ENCODE data around the gene MDFI. TPM values are rescaled to one million over a fixed set of nuclear protein-coding genes. Genes with fewer than 3 reads are reported as not detected.

MDFI gene
- total RNA-seq, 1 experiment from 2014 or later: 86.2 TPM

DNA sequence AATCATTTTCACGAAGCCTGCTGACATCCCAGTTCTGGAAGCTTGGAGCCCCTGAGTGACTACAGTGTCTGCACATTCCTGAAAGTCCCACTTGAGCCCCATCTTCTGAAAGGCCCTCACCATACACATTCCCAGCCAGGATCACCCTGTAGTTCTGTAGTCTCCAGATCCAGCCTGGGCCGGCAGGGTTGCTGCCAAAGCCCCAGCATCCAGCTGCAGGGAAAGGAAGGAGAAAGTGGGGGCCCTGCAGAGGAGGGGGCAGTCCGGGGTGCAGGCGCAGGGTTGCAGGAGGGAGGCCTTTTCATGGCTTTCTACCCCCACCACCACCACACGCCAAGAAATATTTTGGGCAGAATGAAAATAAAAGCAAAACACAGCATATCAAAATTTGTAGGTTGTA lies 26.0 kb downstream of the MDFI start:
- CTCF ChIA-PET: interaction anchor here (1.5 to 2.7 kb wide), 2 partner anchors 18 to 19 kb away, joined by 4 to 9 read pairs; no protein-coding TSS in a partner anchor
- peaks cover 21% of the 10 kb centered on the region for H3K27me3 Mint-ChIP-seq (ENCODE audit: low read depth)
- H3K27ac Mint-ChIP-seq: no peak overlapping the region

DNA sequence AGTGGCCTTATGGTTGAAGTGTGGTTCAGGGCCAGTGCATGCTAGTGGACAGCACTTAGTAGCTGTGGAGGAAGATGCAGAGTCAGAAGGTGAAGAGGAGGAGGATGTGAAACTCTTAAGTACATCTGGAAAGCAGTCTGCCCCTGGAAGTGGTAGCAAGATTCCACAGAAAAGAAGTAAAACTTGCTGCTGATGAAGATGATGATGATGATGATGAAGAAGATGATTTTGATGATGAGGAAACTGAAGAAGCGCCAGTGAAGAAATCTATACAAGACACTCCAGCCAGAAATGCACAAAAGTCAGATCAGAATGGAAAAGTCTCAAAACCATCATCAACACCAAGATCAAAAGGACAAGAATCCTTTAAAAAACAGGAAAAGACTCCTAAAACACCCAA lies 28.9 kb downstream of the MDFI start:
- H3K36me3 Mint-ChIP-seq: no peaks in the 10 kb centered on the region
- ChIA-PET POLR2A (no interaction called here), CTCF (no interaction called here)
- peaks cover 5% of the 10 kb centered on the region; the same call in 1 of the 2 replicates for H3K4me1 Mint-ChIP-seq
- peaks cover 16% of the 10 kb centered on the region for H3K9me3 Mint-ChIP-seq
- DNase-seq (ENCODE audit: low spot score) (no peak), ATAC-seq (no peak)
- H3K4me3 Mint-ChIP-seq: no peak overlapping the region
- H3K27ac Mint-ChIP-seq: no peak overlapping the region
- H3K27me3 Mint-ChIP-seq (ENCODE audit: low read depth): peaks cover 22% of the 10 kb centered on the region
- TF ChIP-seq ZNF281 (CRISPR knock-in tag; IDR thresholded peaks at IDR 0.05) (no peak), HMGXB4 (CRISPR knock-in tag; IDR thresholded peaks at IDR 0.05) (no peak), GTF2I (CRISPR knock-in tag; conservative IDR thresholded peaks at IDR 0.05) (no peak), OVOL2 (CRISPR knock-in tag; IDR thresholded peaks at IDR 0.05; ENCODE audit: borderline replicate concordance) (no peak), AFF4 (CRISPR knock-in tag; IDR thresholded peaks at IDR 0.05; ENCODE audit: borderline replicate concordance) (no peak), GABPB1 (CRISPR knock-in tag; IDR thresholded peaks at IDR 0.05) (no peak), ZNF671 (CRISPR knock-in tag; IDR thresholded peaks at IDR 0.05) (no peak)
- TF ChIP-seq, protein P1, sequence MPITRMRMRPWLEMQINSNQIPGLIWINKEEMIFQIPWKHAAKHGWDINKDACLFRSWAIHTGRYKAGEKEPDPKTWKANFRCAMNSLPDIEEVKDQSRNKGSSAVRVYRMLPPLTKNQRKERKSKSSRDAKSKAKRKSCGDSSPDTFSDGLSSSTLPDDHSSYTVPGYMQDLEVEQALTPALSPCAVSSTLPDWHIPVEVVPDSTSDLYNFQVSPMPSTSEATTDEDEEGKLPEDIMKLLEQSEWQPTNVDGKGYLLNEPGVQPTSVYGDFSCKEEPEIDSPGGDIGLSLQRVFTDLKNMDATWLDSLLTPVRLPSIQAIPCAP (CRISPR knock-in tag; IDR thresholded peaks at IDR 0.05): no peak
- TF ChIP-seq, protein P2, sequence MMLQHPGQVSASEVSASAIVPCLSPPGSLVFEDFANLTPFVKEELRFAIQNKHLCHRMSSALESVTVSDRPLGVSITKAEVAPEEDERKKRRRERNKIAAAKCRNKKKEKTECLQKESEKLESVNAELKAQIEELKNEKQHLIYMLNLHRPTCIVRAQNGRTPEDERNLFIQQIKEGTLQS (CRISPR knock-in tag; conservative IDR thresholded peaks at IDR 0.05): no peak

More for the DNA sequence above, 26.0 kb downstream of the MDFI start:
- Mint-ChIP-seq H3K4me3 (no peak overlapping the region), H3K36me3 (no peaks in the 10 kb centered on the region), H3K4me1 (no peaks in the 10 kb centered on the region; the same call in 1 of the 2 replicates), H3K9me3 (peaks cover 6% of the 10 kb centered on the region)
- ATAC-seq: no peak
- TF ChIP-seq, protein P2 (CRISPR knock-in tag; conservative IDR thresholded peaks at IDR 0.05): no peak
- TF ChIP-seq FOXP4 (CRISPR knock-in tag; IDR thresholded peaks at IDR 0.05) (no peak), ESRRA (CRISPR knock-in tag; IDR thresholded peaks at IDR 0.05; ENCODE audit: borderline replicate concordance) (no peak), HMGXB4 (CRISPR knock-in tag; IDR thresholded peaks at IDR 0.05) (no peak)
- TF ChIP-seq, protein P3, sequence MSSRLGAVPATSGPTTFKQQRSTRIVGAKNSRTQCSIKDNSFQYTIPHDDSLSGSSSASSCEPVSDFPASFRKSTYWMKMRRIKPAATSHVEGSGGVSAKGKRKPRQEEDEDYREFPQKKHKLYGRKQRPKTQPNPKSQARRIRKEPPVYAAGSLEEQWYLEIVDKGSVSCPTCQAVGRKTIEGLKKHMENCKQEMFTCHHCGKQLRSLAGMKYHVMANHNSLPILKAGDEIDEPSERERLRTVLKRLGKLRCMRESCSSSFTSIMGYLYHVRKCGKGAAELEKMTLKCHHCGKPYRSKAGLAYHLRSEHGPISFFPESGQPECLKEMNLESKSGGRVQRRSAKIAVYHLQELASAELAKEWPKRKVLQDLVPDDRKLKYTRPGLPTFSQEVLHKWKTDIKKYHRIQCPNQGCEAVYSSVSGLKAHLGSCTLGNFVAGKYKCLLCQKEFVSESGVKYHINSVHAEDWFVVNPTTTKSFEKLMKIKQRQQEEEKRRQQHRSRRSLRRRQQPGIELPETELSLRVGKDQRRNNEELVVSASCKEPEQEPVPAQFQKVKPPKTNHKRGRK (CRISPR knock-in tag; IDR thresholded peaks at IDR 0.05; ENCODE audit: borderline replicate concordance): no peak
- no peak for DNase-seq (ENCODE audit: low spot score)
- POLR2A ChIA-PET: no interaction called here
